SHP77 treated with DMSO at 0.1 percent for 48 hours (cell line): Measurements from ENCODE around the gene TNFRSF18.
"Not testable (repeated sequence)": the region's sequence is repeated elsewhere in the genome, so short reads cannot be mapped to it uniquely, and the experiment has no call there.

Experiments
- DNase-seq: peaks from one replicate; lab custom pipeline; 2025; lab: John Stamatoyannopoulos, UW

Gene TNFRSF18

GRCh38 chr1:1206376-1206965 lies at the start of gene TNFRSF18:
Gene TNFRSF18 (minus strand): TSS chr1:1206592. CDS start chr1:1206571, 21 bp downstream.
- DNase-seq, result no peak

- no peak for DNase-seq
Measured at GRCh38 chr1:1255611-1256010, 49.2 kb upstream of the TNFRSF18 start.

GRCh38 chr1:1255078-1255477 lies 48.7 kb upstream of the TNFRSF18 start:
- DNase-seq, result no peak

- DNase-seq, result no peak
Measured at GRCh38 chr1:1254667-1254998, 48.2 kb upstream of the TNFRSF18 start.

GRCh38 chr1:1253972-1254666 lies 47.7 kb upstream of the TNFRSF18 start:
- no peak for DNase-seq

- DNase-seq, result no peak
Measured at GRCh38 chr1:1253314-1253713, 46.9 kb upstream of the TNFRSF18 start.

- DNase-seq, result no peak
Measured at GRCh38 chr1:1250786-1251284, 44.4 kb upstream of the TNFRSF18 start.

GRCh38 chr1:1248009-1248913 lies 41.9 kb upstream of the TNFRSF18 start:
- DNase-seq, result not testable (repeated sequence)

GRCh38 chr1:1247341-1247913 lies 41.0 kb upstream of the TNFRSF18 start:
- no peak for DNase-seq

- DNase-seq, result no peak
Measured at GRCh38 chr1:1246577-1247340, 40.4 kb upstream of the TNFRSF18 start, which contains the start of gene C1QTNF12. Gene C1QTNF12 (minus strand): TSS chr1:1246722. CDS start chr1:1246690, 32 bp downstream.

GRCh38 chr1:1245817-1246576 lies 39.6 kb upstream of the TNFRSF18 start:
- no peak for DNase-seq

GRCh38 chr1:1245178-1245816 lies 38.9 kb upstream of the TNFRSF18 start:
- no peak for DNase-seq

- DNase-seq, result no peak
Measured at GRCh38 chr1:1244192-1244811, 37.9 kb upstream of the TNFRSF18 start.

GRCh38 chr1:1243807-1244191 lies 37.4 kb upstream of the TNFRSF18 start:
- no peak for DNase-seq

- no peak for DNase-seq
Measured at GRCh38 chr1:1243266-1243660, 36.9 kb upstream of the TNFRSF18 start.

- no peak for DNase-seq
Measured at GRCh38 chr1:1242461-1243265, 36.3 kb upstream of the TNFRSF18 start.

GRCh38 chr1:1241588-1242219 lies 35.3 kb upstream of the TNFRSF18 start:
- no peak for DNase-seq

GRCh38 chr1:1240822-1241587 lies 34.6 kb upstream of the TNFRSF18 start:
- DNase-seq, result no peak
